IPS-NIHi7 (cell line): ENCODE data around the gene PLEKHG4B.
"Not testable (repeated sequence)": the region's sequence is repeated elsewhere in the genome, so short reads cannot be mapped to it uniquely, and the experiment has no call there.

ENCODE experiments used
- DNase-seq: peaks from one replicate; pipeline ENCODE4 v3.0.0; 2012; ENCODE audit warnings: mixed read lengths; ENCODE audit errors: extremely low spot score

PLEKHG4B gene

GRCh38 chr5:219991-220390 lies 128.0 kb downstream of the PLEKHG4B start:
- DNase-seq = no peak

- not testable (repeated sequence) for DNase-seq
Observed at GRCh38 chr5:222951-223715, 131.2 kb downstream of the PLEKHG4B start.

GRCh38 chr5:223791-224190 lies 131.8 kb downstream of the PLEKHG4B start:
- no peak for DNase-seq

- DNase-seq = no peak
Observed at GRCh38 chr5:225334-225733, 133.4 kb downstream of the PLEKHG4B start.

GRCh38 chr5:227375-227774 lies 135.4 kb downstream of the PLEKHG4B start:
- not testable (repeated sequence) for DNase-seq

GRCh38 chr5:228886-229285 lies 136.9 kb downstream of the PLEKHG4B start:
- DNase-seq = no peak

- DNase-seq = no peak
Observed at GRCh38 chr5:230711-231110, 138.7 kb downstream of the PLEKHG4B start.

- no peak for DNase-seq
Observed at GRCh38 chr5:231661-232060, 139.7 kb downstream of the PLEKHG4B start.

GRCh38 chr5:233426-233825 lies 141.5 kb downstream of the PLEKHG4B start:
- DNase-seq = not testable (repeated sequence)

- no peak for DNase-seq
Observed at GRCh38 chr5:234450-234849, 142.5 kb downstream of the PLEKHG4B start.

- DNase-seq = not testable (repeated sequence)
Observed at GRCh38 chr5:235527-235926, 143.6 kb downstream of the PLEKHG4B start.

- DNase-seq = not testable (repeated sequence)
Observed at GRCh38 chr5:237931-238330, 146.0 kb downstream of the PLEKHG4B start.
